Right ventricle myocardium inferior (tissue), 1 donor: ENCODE data around the gene GPALPP1. TPM values are rescaled to one million over a fixed set of nuclear protein-coding genes. Genes with fewer than 3 reads are reported as not detected.
"Not testable (repeated sequence)": the region's sequence is repeated elsewhere in the genome, so short reads cannot be mapped to it uniquely, and the experiment has no call there.

ENCODE experiments used
- ATAC-seq: fragments of 200-7000 bp; cut with Tn5 transposase; one replicate; pipeline ENCODE4 v1.9.1; 2020; ENCODE audit warnings: mild to moderate bottlenecking, moderate library complexity
- DNase-seq: peaks from one replicate; pipeline ENCODE4 v3.0.0; 2021; ENCODE audit errors: missing footprints
- intact Hi-C: fragments of 100-400 bp; cut with DNase I; formaldehyde crosslinking; loops from one replicate; pipeline ENCODE4 v1.11.0; 2022
- total RNA-seq: library from RNA; stranded (reverse); fragmentation: NEBNext Ultra II Directional; extraction: Animal tissue kit (Norgen Biotek cat#: 25700); gene quantifications from one replicate; pipeline ENCODE4 v1.2.1, GENCODE V29; 2021
- donor health status: DM: no; HTN: yes; CAD: no; lungs with severe emphysema.

The GPALPP1 gene
- total RNA-seq, 1 donor from 2014 or later, result 9.3 TPM

GRCh38 chr13:45049478-45049877, 60.1 kb downstream of the GPALPP1 start:
- ATAC-seq (no peak), DNase-seq (no peak)
- intact Hi-C loops, result loop anchor here (5.0 kb wide), 1 partner anchor 73 kb away; the partner anchor contains the start of gene GTF2F2

- ATAC-seq (peak; percentile 49), DNase-seq (no peak)
- intact Hi-C loops, result no loop called here
Observed at GRCh38 chr13:45051315-45051714, 62.0 kb downstream of the GPALPP1 start.

- DNase-seq (no peak), ATAC-seq (no peak)
- intact Hi-C loops, result no loop called here
Observed at GRCh38 chr13:45055198-45055901, 66.0 kb downstream of the GPALPP1 start.

GRCh38 chr13:45055902-45056648, 66.7 kb downstream of the GPALPP1 start:
- peak; percentile 39 for ATAC-seq
- no peak for DNase-seq
- intact Hi-C loops, result no loop called here

GRCh38 chr13:45060062-45060461, 70.7 kb downstream of the GPALPP1 start:
- no peak for ATAC-seq
- intact Hi-C loops, result no loop called here
- no peak for DNase-seq

GRCh38 chr13:45063261-45063860, 74.0 kb downstream of the GPALPP1 start:
- intact Hi-C loops, result no loop called here
- ATAC-seq (no peak), DNase-seq (no peak)

GRCh38 chr13:45063889-45064288, 74.6 kb downstream of the GPALPP1 start:
- ATAC-seq, intact Hi-C loops, DNase-seq: not testable (repeated sequence)

GRCh38 chr13:45064889-45065288, 75.6 kb downstream of the GPALPP1 start:
- no peak for ATAC-seq
- intact Hi-C loops, result no loop called here
- DNase-seq, result no peak

- ATAC-seq (no peak), DNase-seq (no peak)
- intact Hi-C loops, result no loop called here
Observed at GRCh38 chr13:45068036-45069001, 79.0 kb downstream of the GPALPP1 start.

- no peak for DNase-seq
- ATAC-seq, result no peak
- intact Hi-C loops, result no loop called here
Observed at GRCh38 chr13:45073809-45074208, 84.5 kb downstream of the GPALPP1 start.

- intact Hi-C loops, result no loop called here
- DNase-seq (no peak), ATAC-seq (no peak)
Observed at GRCh38 chr13:45074721-45075120, 85.4 kb downstream of the GPALPP1 start.

GRCh38 chr13:45078003-45078402, 88.7 kb downstream of the GPALPP1 start:
- intact Hi-C loops, result no loop called here
- DNase-seq, result no peak
- ATAC-seq, result no peak

Other genes with a start within 250 kb of the GPALPP1 start
- 3.1 TPM for gene NUFIP1, start 67 bp upstream of the GPALPP1 start, total RNA-seq
- gene GTF2F2, start 131.0 kb downstream of the GPALPP1 start, total RNA-seq, result 19.7 TPM
- not detected for gene KCTD4, start 211.5 kb downstream of the GPALPP1 start, total RNA-seq